Measurements from ENCODE around the gene PXDN.

DNA sequence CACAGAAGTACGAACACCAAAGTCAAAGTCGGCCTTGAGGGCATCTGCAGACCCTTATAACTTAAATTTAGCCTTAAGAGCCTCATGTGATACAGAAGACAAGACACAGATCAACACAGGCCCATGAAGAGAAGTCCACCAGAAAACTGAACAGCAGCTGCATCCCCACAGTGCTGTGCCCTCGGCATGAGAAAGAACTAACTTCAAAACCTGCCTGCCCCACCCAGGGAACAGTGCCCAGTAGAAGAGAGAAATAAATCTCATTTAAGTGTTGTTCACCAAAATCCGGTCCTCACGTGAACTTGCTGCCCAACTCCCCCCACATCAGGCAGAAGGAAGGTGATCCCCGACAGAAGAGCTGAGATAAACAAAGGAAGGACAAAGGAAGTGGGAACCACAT, 73.7 kb downstream of the PXDN start:
- TF ChIP-seq, protein P1, sequence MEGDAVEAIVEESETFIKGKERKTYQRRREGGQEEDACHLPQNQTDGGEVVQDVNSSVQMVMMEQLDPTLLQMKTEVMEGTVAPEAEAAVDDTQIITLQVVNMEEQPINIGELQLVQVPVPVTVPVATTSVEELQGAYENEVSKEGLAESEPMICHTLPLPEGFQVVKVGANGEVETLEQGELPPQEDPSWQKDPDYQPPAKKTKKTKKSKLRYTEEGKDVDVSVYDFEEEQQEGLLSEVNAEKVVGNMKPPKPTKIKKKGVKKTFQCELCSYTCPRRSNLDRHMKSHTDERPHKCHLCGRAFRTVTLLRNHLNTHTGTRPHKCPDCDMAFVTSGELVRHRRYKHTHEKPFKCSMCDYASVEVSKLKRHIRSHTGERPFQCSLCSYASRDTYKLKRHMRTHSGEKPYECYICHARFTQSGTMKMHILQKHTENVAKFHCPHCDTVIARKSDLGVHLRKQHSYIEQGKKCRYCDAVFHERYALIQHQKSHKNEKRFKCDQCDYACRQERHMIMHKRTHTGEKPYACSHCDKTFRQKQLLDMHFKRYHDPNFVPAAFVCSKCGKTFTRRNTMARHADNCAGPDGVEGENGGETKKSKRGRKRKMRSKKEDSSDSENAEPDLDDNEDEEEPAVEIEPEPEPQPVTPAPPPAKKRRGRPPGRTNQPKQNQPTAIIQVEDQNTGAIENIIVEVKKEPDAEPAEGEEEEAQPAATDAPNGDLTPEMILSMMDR (conservative IDR thresholded peaks at IDR 0.05; ENCODE audit: low read depth, low read length), result no peak
- TF ChIP-seq EZH2phosphoT487 (IDR thresholded peaks at IDR 0.05; ENCODE audit: borderline replicate concordance, low read length) (no peak), EZH2 (IDR thresholded peaks at IDR 0.05; ENCODE audit: low read length, unreplicated experiment) (no peak)

All from PC-3 (cell line).